ENCODE measurements around the gene RNF208. TPM values are rescaled to one million over a fixed set of nuclear protein-coding genes. Genes with fewer than 3 reads are reported as not detected.

RNF208 gene
- total and polyA plus RNA-seq, 2 of the 4 experiments (the other 2 are of a cell fraction) = 1.2 TPM; not detected in 1

GRCh38 chr9:137252555-137253506 is 30.8 kb upstream of the RNF208 start:
- ChIA-PET POLR2A (ENCODE audit: unreplicated experiment) (no interaction called here), CTCF (no interaction called here)
- H2AFZ ChIP-seq (replicated peaks; ENCODE audit: low read length, poor library complexity) = peak overlapping the region; percentile 21
- H3K27ac ChIP-seq (ENCODE audit: insufficient read depth, low read length) = no peak overlapping the region
- peaks cover 8% of the 10 kb centered on the region for H3K36me3 ChIP-seq (ENCODE audit: control insufficient read depth, insufficient read depth, low read length)
- H3K23ac ChIP-seq (ENCODE audit: low read depth, low read length) = no peak overlapping the region
- ATAC-seq (ENCODE audit: low read depth) (no peak), DNase-seq (no peak)
- no peak overlapping the region for H3K4me2 ChIP-seq (ENCODE audit: low read depth, low read length)
- H2AK5ac ChIP-seq (ENCODE audit: low read depth, low read length) = no peak overlapping the region
- no peak overlapping the region for H4K91ac ChIP-seq (ENCODE audit: insufficient read depth, low read depth, low read length)
- in situ Hi-C loops (cut with MboI; ENCODE audit: low sequenced_read_pairs) (no loop called here), intact Hi-C loops (cut with micrococcal nuclease) (no loop called here), dilution Hi-C loops (cut with HindIII; ENCODE audit: low sequenced_read_pairs, unreplicated experiment) (no loop called here)
- H2AK9ac ChIP-seq (replicated peaks; ENCODE audit: low read depth, low read length, poor library complexity) = no peak overlapping the region
- H3K4ac ChIP-seq (ENCODE audit: low read depth, low read length) = no peak overlapping the region
- H3K79me1 ChIP-seq (ENCODE audit: low read depth in 1 of 2, low read length in 2 of 2) = peaks cover 8 to 24% of the 10 kb centered on the region in 2 experiments; a peak in 3 of 4 replicates
- BruUV-seq (replicated peaks) = no TSS peak
- H3K18ac ChIP-seq (ENCODE audit: low read depth, low read length) = no peak overlapping the region
- no peaks in the 10 kb centered on the region for H3K27me3 ChIP-seq (ENCODE audit: control insufficient read depth, insufficient read depth, low read length)
- no peak for TF ChIP-seq SMC3 (IDR thresholded peaks at IDR 0.05; ENCODE audit: low read depth, low read length)
- TF ChIP-seq POLR2A (IDR thresholded peaks at IDR 0.05; ENCODE audit: low read depth, low read length) = no peak
- no peak for TF ChIP-seq RAD21 (IDR thresholded peaks at IDR 0.05; ENCODE audit: low read length)
- no peak overlapping the region for H3K56ac ChIP-seq (ENCODE audit: extremely low read depth, insufficient read depth, low read length)
- H2BK120ac ChIP-seq (ENCODE audit: low read depth, low read length) = no peak overlapping the region
- H3K4me1 ChIP-seq (ENCODE audit: control insufficient read depth, insufficient read depth, low read length) = peaks cover 11% of the 10 kb centered on the region
- H2BK15ac ChIP-seq (ENCODE audit: low read depth, low read length) = no peak overlapping the region
- H2BK20ac ChIP-seq (ENCODE audit: low read depth, low read length) = no peak overlapping the region
- no peak overlapping the region for H3K9ac ChIP-seq (ENCODE audit: low read depth, low read length)
- 89% methylated on average over 21 of the region's 35 CpGs; no CpG with 5 or more reads in 1 of the 2 experiments for WGBS, 2 experiments (ENCODE audit: extremely low coverage in 2 of 2, insufficient read length in 1 of 2)
- no peak overlapping the region for H3K14ac ChIP-seq (replicated peaks; ENCODE audit: low read depth, low read length)
- H2BK5ac ChIP-seq (ENCODE audit: low read depth, low read length, poor library complexity, severe bottlenecking) = no peak overlapping the region
- H3K9me3 ChIP-seq (ENCODE audit: control insufficient read depth, insufficient read depth, low read length) = no peaks in the 10 kb centered on the region
- H4K8ac ChIP-seq (ENCODE audit: low read depth in 2 of 2, low read length in 2 of 2) = no peak overlapping the region
- H4K20me1 ChIP-seq (ENCODE audit: insufficient read depth, low read length) = peaks cover 11% of the 10 kb centered on the region
- no peaks in the 10 kb centered on the region for H3K9me1 ChIP-seq (ENCODE audit: insufficient read depth, low read length)
- no peak overlapping the region for H4K5ac ChIP-seq (ENCODE audit: low read depth, low read length)
- H3K4me3 ChIP-seq (ENCODE audit: insufficient read depth, low read depth, low read length) = no peak overlapping the region
